Endothelial cell of umbilical vein (primary cell): ENCODE results near the gene LBX2. TPM values are rescaled to one million over a fixed set of nuclear protein-coding genes. Genes with fewer than 3 reads are reported as not detected.

Experiments used
- BruUV-seq: library from RNA; stranded (reverse); fragments of 400-500 nt; replicated peaks from 2 replicates; lab custom pipeline; 2021; lab: Mats Ljungman, UMichigan
- CTCF ChIA-PET: fragments of 300-600, 350-600 bp; sonication (Branson Sonifier 250); formaldehyde crosslinking; loops from one replicate; lab custom pipeline; 2021; ENCODE audit warnings: antibody characterized with exemption, inconsistent platforms; lab: Charles Lee
- POLR2A ChIA-PET: fragments of 300-600, 350-600 bp; sonication (Branson Sonifier 250); formaldehyde crosslinking; loops from one replicate; lab custom pipeline; 2021; ENCODE audit warnings: antibody characterized with exemption, inconsistent platforms; lab: Charles Lee
- DNase-seq: peaks from one replicate; pipeline ENCODE4 v3.0.0-alpha.2; 2011; ENCODE audit warnings: low read depth, low spot score
- FAIRE-seq: peaks from 2 replicates; lab custom pipeline; 2011; peaks lifted over from hg19 to GRCh38; lab: Jason Lieb, UNC
- H2AFZ ChIP-seq: 2 replicates; pipeline ENCODE4 v1.6.0; 2012; ENCODE audit warnings: low read depth, low read length, control low read depth, inconsistent platforms
- H3K27ac ChIP-seq: 2 replicates; pipeline ENCODE4 v1.5.1; 2011; ENCODE audit warnings: low read depth, mild to moderate bottlenecking, control low read depth, low read length, moderate library complexity; ENCODE audit not compliant: insufficient read depth
- H3K27me3 ChIP-seq, 2 experiments: 2 replicates each; pipeline versions ENCODE4 v1.6.0 to v1.6.1; 2011; ENCODE audit warnings: low read length in 2 of 2, mixed read lengths in 1 of 2; ENCODE audit not compliant: control insufficient read depth in 2 of 2, insufficient read depth in 2 of 2
- H3K36me3 ChIP-seq, 2 experiments: 2 replicates in 1 of 2; 3 replicates in 1 of 2; pipeline ENCODE4 v1.5.1; 2011; ENCODE audit warnings: low read length in 2 of 2, mild to moderate bottlenecking in 1 of 2, moderate library complexity in 1 of 2; ENCODE audit not compliant: control insufficient read depth in 2 of 2, insufficient read depth in 2 of 2; ENCODE audit errors: extremely low read depth in 1 of 2
- H3K4me1 ChIP-seq: 3 replicates; pipeline ENCODE4 v1.5.1; 2011; ENCODE audit warnings: mild to moderate bottlenecking, low read length; ENCODE audit not compliant: control insufficient read depth, insufficient read depth; ENCODE audit errors: extremely low read depth
- H3K4me2 ChIP-seq: 2 replicates; pipeline ENCODE4 v1.6.1; 2011; ENCODE audit warnings: low read length, control low read depth, mixed read lengths; ENCODE audit not compliant: insufficient read depth
- H3K4me3 ChIP-seq, 3 experiments: fragments of 200-600 bp in 1 of 3; sonication (generic), shearing (Covaris generic) in 1 of 3; replicated peaks in 1 of 3; 2 replicates each; pipeline ENCODE4 v1.5.1; 2011 to 2016; ENCODE audit warnings: control low read depth in 3 of 3, low read length in 3 of 3, mild to moderate bottlenecking in 2 of 3, inconsistent platforms in 1 of 3, low read depth in 1 of 3, moderate library complexity in 1 of 3; ENCODE audit not compliant: insufficient read depth in 1 of 3
- H3K79me2 ChIP-seq: 2 replicates; pipeline ENCODE4 v1.6.0; 2012; ENCODE audit warnings: low read length, inconsistent platforms; ENCODE audit not compliant: control insufficient read depth, insufficient read depth
- H3K9ac ChIP-seq: replicated peaks from 2 replicates; pipeline ENCODE3; 2011; ENCODE audit warnings: low read length, control low read depth; ENCODE audit not compliant: insufficient read depth; ENCODE audit errors: extremely low read depth
- H3K9me1 ChIP-seq: replicated peaks from 3 replicates; pipeline ENCODE4 v1.6.0; 2011; ENCODE audit warnings: mild to moderate bottlenecking, low read length; ENCODE audit not compliant: control insufficient read depth, insufficient read depth; ENCODE audit errors: extremely low read depth
- H3K9me3 ChIP-seq: replicated peaks from 2 replicates; pipeline ENCODE4 v1.5.1; 2012; ENCODE audit warnings: low read length, inconsistent platforms; ENCODE audit not compliant: control insufficient read depth, insufficient read depth
- H4K20me1 ChIP-seq: replicated peaks from 2 replicates; pipeline ENCODE3; 2011; ENCODE audit warnings: mild to moderate bottlenecking, low read length; ENCODE audit not compliant: control insufficient read depth, insufficient read depth; ENCODE audit errors: extremely low read depth
- CTCF ChIP-seq, 2 donors: IDR thresholded peaks; 1 replicate in 1 of 2; 2 replicates in 1 of 2; pipeline ENCODE4 v1.5.1; 2011; ENCODE audit warnings: low read length in 2 of 2, mild to moderate bottlenecking in 2 of 2, moderate library complexity in 2 of 2, control low read depth in 1 of 2, inconsistent platforms in 1 of 2, low read depth in 1 of 2; ENCODE audit not compliant: insufficient read depth in 1 of 2; ENCODE audit errors: extremely low read depth in 1 of 2
- EZH2 ChIP-seq: IDR thresholded peaks from 2 replicates; pipeline ENCODE4 v1.6.1; 2012; ENCODE audit warnings: borderline replicate concordance, low read depth, mild to moderate bottlenecking, moderate library complexity, low read length, inconsistent platforms; ENCODE audit not compliant: severe bottlenecking
- FOS ChIP-seq: IDR thresholded peaks from 2 replicates; pipeline ENCODE4 v1.6.1; 2011; ENCODE audit warnings: mild to moderate bottlenecking, low read length, moderate library complexity, borderline replicate concordance; ENCODE audit not compliant: insufficient read depth
- GATA2 ChIP-seq: IDR thresholded peaks from 2 replicates; pipeline ENCODE4 v1.7.0; 2011; ENCODE audit warnings: low read depth, mild to moderate bottlenecking, moderate library complexity, mixed read lengths, low read length; ENCODE audit not compliant: insufficient read length, insufficient read depth
- JUN ChIP-seq: IDR thresholded peaks from 2 replicates; pipeline ENCODE4 v1.6.1; 2011; ENCODE audit warnings: borderline replicate concordance, low read depth; ENCODE audit not compliant: insufficient read length, insufficient read depth
- MYC ChIP-seq: IDR thresholded peaks from one replicate; pipeline ENCODE4 v1.6.1; 2011; ENCODE audit warnings: mild to moderate bottlenecking, low read depth, low read length
- POLR2A ChIP-seq: IDR thresholded peaks from 2 replicates; pipeline ENCODE4 v1.6.1; 2012; ENCODE audit warnings: low read depth, mild to moderate bottlenecking, control low read depth, low read length
- POLR2AphosphoS5 ChIP-seq: IDR thresholded peaks from 2 replicates; pipeline ENCODE4 v1.6.1; 2012; ENCODE audit warnings: low read depth, mild to moderate bottlenecking, control low read depth, low read length, moderate library complexity; ENCODE audit not compliant: insufficient read depth
- dilution Hi-C: fragments of 300-500 bp; cut with MboI; formaldehyde crosslinking; loops from one replicate; pipeline ENCODE4 v1.15.0; 2019; ENCODE audit warnings: low sequenced_read_pairs; ENCODE audit not compliant: extremely low pct_ligation_motif_present
- intact Hi-C: fragments of 100-400 bp; cut with micrococcal nuclease; formaldehyde crosslinking; loops from one replicate; pipeline ENCODE4 v1.10.0; 2022
- polyA plus RNA-seq, 4 experiments: library from polyadenylated mRNA; depleted of rRNA in 3 of 4; stranded (reverse) in 3 of 4; unstranded in 1 of 4; fragments of >200 nt; gene quantifications; 2 replicates each; pipeline versions ENCODE4 v1.2.1 to v1.2.3, GENCODE V29; 2011 to 2012; ENCODE audit warnings: missing spikeins in 1 of 4
- total RNA-seq: library from RNA; stranded (reverse); gene quantifications from 2 replicates; pipeline ENCODE4 v1.2.3, GENCODE V29; 2021
- TF ChIP-seq, protein P1 (sequence below): IDR thresholded peaks from 2 replicates; pipeline ENCODE4 v1.6.1; 2011; ENCODE audit not compliant: insufficient read depth, insufficient read length

The LBX2 gene
- total and polyA plus RNA-seq, 2 donors (not counting 3 experiments of a cell fraction or from before 2014, with no cell fraction given), result 2.8 to 3.8 TPM

- peak; percentile 97 for DNase-seq
Observed at GRCh38 chr2:74482801-74483674, 16.4 kb downstream of the LBX2 start, which contains the start of the genes CCDC142 and TTC31. Gene CCDC142 (minus strand): TSS chr2:74482998. CDS start chr2:74482837, 161 bp downstream. Gene TTC31 (plus strand): TSS chr2:74483081. CDS start chr2:74483096, 15 bp downstream.

More at GRCh38 chr2:74482801-74483674, 16.4 kb downstream of the LBX2 start, which contains the start of the genes CCDC142 and TTC31:
- H3K36me3 ChIP-seq, result peaks cover 0 to 3% of the 10 kb centered on the region in 2 experiments
- H3K9me1 ChIP-seq, result no peaks in the 10 kb centered on the region
- H3K27me3 ChIP-seq, result no peaks in the 10 kb centered on the region
- CTCF ChIA-PET, result interaction anchor here (0.8 to 5.6 kb wide), 19 partner anchors 10 to 233 kb away, joined by 3 to 82 read pairs (median 6); partner anchors contain the start of genes AUP1, DQX1, HTRA2 and INO80B
- TSS peak; percentile 74 for BruUV-seq
- no peak for TF ChIP-seq MYC
- no peak for TF ChIP-seq JUN
- no peak for TF ChIP-seq POLR2AphosphoS5
- TF ChIP-seq, protein P1, sequence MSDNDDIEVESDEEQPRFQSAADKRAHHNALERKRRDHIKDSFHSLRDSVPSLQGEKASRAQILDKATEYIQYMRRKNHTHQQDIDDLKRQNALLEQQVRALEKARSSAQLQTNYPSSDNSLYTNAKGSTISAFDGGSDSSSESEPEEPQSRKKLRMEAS, result no peak
- TF ChIP-seq EZH2, result no peak
- no peak for TF ChIP-seq GATA2
- TF ChIP-seq CTCF (IDR thresholded peaks at IDR 0.05; ENCODE audit: extremely low read depth in 1 of 2, insufficient read depth in 1 of 2, low read depth in 1 of 2, low read length in 2 of 2), result peak; percentile 89 to 93
- TF ChIP-seq FOS, result no peak
- TF ChIP-seq POLR2A, result peak; percentile 55
- peak within 1 kb of the TSS; percentile 68 for H3K9ac ChIP-seq
- H3K4me1 ChIP-seq, result peaks cover 13% of the 10 kb centered on the region
- peak within 1 kb of the TSS; percentile 68 for H3K4me2 ChIP-seq
- no peaks in the 10 kb centered on the region for H3K9me3 ChIP-seq
- intact Hi-C loops (loop anchor here (1.0 kb wide), 9 partner anchors 11 to 104 kb away; partner anchors contain the start of genes AUP1, HTRA2, INO80B and MRPL53), dilution Hi-C loops (no loop called here)
- peak within 1 kb of the TSS; percentile 6 to 79 (median 66) for H3K4me3 ChIP-seq
- H4K20me1 ChIP-seq, result no peaks in the 10 kb centered on the region
- peak within 1 kb of the TSS; percentile 93 for H2AFZ ChIP-seq
- H3K79me2 ChIP-seq, result peaks cover 16% of the 10 kb centered on the region
- peak within 1 kb of the TSS; percentile 36 for H3K27ac ChIP-seq
- FAIRE-seq, result peak; percentile 99
- POLR2A ChIA-PET, result interaction anchor here (0.6 to 0.7 kb wide), 2 partner anchors 10 to 707 kb away, joined by 3 to 19 read pairs; partner anchors contain the start of gene MRPL53
